ENCODE data around the gene ENO2.

GRCh38 chr12:6955108-6956020 lies 41.0 kb downstream of the ENO2 start:
- TF ChIP-seq CTCF (conservative IDR thresholded peaks at IDR 0.05 in 1 of 2, IDR thresholded peaks at IDR 0.05 in 1 of 2; ENCODE audit: low read depth in 1 of 2, low read length in 2 of 2) (no peak), EZH2 (IDR thresholded peaks at IDR 0.05; ENCODE audit: low read length, missing control alignments) (no peak)

Data from fibroblast of lung (primary cell).